OCI-LY7 (cell line): ENCODE results near the gene PDLIM3. TPM values are rescaled to one million over a fixed set of nuclear protein-coding genes. Genes with fewer than 3 reads are reported as not detected.

Experiments
- BruUV-seq: library from RNA; stranded (reverse); fragments of 400-500 nt; replicated peaks from 2 replicates; lab custom pipeline; 2021; lab: Mats Ljungman, UMichigan
- CTCF ChIA-PET: fragments of 300-600 bp; sonication (Branson Sonifier 250); formaldehyde crosslinking; loops from one replicate; lab custom pipeline; 2022; ENCODE audit warnings: antibody characterized with exemption; ENCODE audit not compliant: unreplicated experiment; lab: Charles Lee
- POLR2A ChIA-PET: fragments of 300-600 bp; sonication (Branson Sonifier 250); formaldehyde crosslinking; loops from one replicate; lab custom pipeline; 2022; ENCODE audit warnings: antibody characterized with exemption; lab: Charles Lee
- DNase-seq: peaks from one replicate; pipeline ENCODE4 v3.0.0-alpha.2; 2015; ENCODE audit warnings: low spot score
- H2AFZ ChIP-seq: fragments of 200-600 bp; sonication (generic), shearing (Covaris generic); 2 replicates; pipeline ENCODE4 v1.6.1; 2014; ENCODE audit warnings: mild to moderate bottlenecking, antibody characterized with exemption, low read length, moderate library complexity
- H3K27ac ChIP-seq: fragments of 200-600 bp; sonication (generic); 2 replicates; pipeline ENCODE4 v1.5.1; 2014; ENCODE audit warnings: mixed run types, low read depth, mild to moderate bottlenecking, moderate library complexity, low read length, inconsistent platforms; ENCODE audit not compliant: poor library complexity, severe bottlenecking
- H3K36me3 ChIP-seq: fragments of 200-600 bp; sonication (generic); 2 replicates; pipeline ENCODE4 v1.6.1; 2014; ENCODE audit warnings: mild to moderate bottlenecking, antibody characterized with exemption, low read length, moderate library complexity, mixed read lengths; ENCODE audit not compliant: insufficient read depth
- H3K4me1 ChIP-seq: fragments of 200-600 bp; sonication (generic); 2 replicates; pipeline ENCODE4 v1.5.1; 2014; ENCODE audit warnings: mild to moderate bottlenecking, low read length; ENCODE audit not compliant: insufficient read depth, poor library complexity, severe bottlenecking
- H3K4me2 ChIP-seq: fragments of 200-600 bp; sonication (generic); 2 replicates; pipeline ENCODE4 v1.6.1; 2014; ENCODE audit warnings: mild to moderate bottlenecking, low read length
- H3K4me3 ChIP-seq: fragments of 200-600 bp; sonication (generic); 2 replicates; pipeline ENCODE4 v1.5.1; 2014; ENCODE audit warnings: mild to moderate bottlenecking, low read depth, low read length; ENCODE audit not compliant: poor library complexity, severe bottlenecking
- H3K79me2 ChIP-seq: fragments of 200-600 bp; sonication (generic); 2 replicates; pipeline ENCODE4 v1.6.1; 2016; ENCODE audit warnings: low read depth, mild to moderate bottlenecking, low read length, moderate library complexity, mixed read lengths; ENCODE audit not compliant: insufficient read depth
- H3K9me2 ChIP-seq: fragments of 200-600 bp; sonication (generic); 2 replicates; pipeline ENCODE4 v1.6.1; 2016; ENCODE audit warnings: mild to moderate bottlenecking, low read length, mixed read lengths; ENCODE audit not compliant: insufficient read depth
- H3K9me3 ChIP-seq: fragments of 200-600 bp; sonication (generic); 2 replicates; pipeline ENCODE4 v1.6.1; 2014; ENCODE audit warnings: mild to moderate bottlenecking, mixed run types, low read length, mixed read lengths
- H4K20me1 ChIP-seq: fragments of 200-600 bp; sonication (generic); 2 replicates; pipeline ENCODE4 v1.6.1; 2014; ENCODE audit warnings: mild to moderate bottlenecking, antibody characterized with exemption, low read length, moderate library complexity, mixed read lengths; ENCODE audit not compliant: insufficient read depth
- EZH2phosphoT487 ChIP-seq: fragments of 200-600 bp; sonication (generic); IDR thresholded peaks from 2 replicates; pipeline ENCODE4 v1.6.1; 2018; ENCODE audit warnings: low read depth, borderline replicate concordance, mild to moderate bottlenecking, mixed run types, antibody characterized with exemption, low read length, moderate library complexity, mixed read lengths
- intact Hi-C: fragments of 100-400 bp; cut with micrococcal nuclease; formaldehyde crosslinking; loops from one replicate; pipeline ENCODE4 v1.10.0; 2022; ENCODE audit not compliant: unreplicated experiment
- total RNA-seq, 2 experiments: library from RNA; depleted of rRNA in 1 of 2; stranded (reverse); fragments of >200 nt in 1 of 2; shearing (Covaris generic) in 1 of 2; gene quantifications; 2 replicates each; pipeline ENCODE4 v1.2.3, GENCODE V29; 2014 to 2022
- TF ChIP-seq, protein P1 (sequence below): fragments of 200-600 bp; sonication (generic); conservative IDR thresholded peaks from 2 replicates; pipeline ENCODE4 v1.5.1; 2014; ENCODE audit warnings: mild to moderate bottlenecking, antibody characterized with exemption, low read length, moderate library complexity, mixed read lengths

PDLIM3 gene
- total RNA-seq, 2 experiments from 2014 or later: 0.03 TPM; not detected in 1

DNA sequence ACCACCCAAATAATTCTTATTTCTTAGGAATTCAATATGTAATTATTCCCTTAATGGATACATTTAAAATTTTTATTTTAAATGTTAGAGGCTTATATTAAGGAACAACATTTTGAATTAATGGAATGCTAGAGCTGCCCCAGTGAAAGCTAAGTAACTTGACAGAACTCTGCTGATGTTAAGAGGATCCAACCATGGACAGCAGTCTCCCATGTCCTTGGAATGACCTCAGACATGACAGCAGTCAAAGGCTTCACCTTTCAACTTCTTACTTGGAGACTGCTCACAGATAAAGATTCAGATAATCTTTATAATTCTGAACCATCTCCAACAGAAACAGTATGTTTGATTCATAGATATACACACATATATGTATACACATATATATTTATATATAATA lies 17.2 kb downstream of the PDLIM3 start:
- intact Hi-C loops: no loop called here
- no peaks in the 10 kb centered on the region for H3K36me3 ChIP-seq
- H2AFZ ChIP-seq: no peak overlapping the region
- BruUV-seq: no TSS peak
- ChIA-PET POLR2A (interaction anchor here (0.6 to 4.2 kb wide), 5 partner anchors 10 to 73 kb away, joined by 3 to 23 read pairs (median 4); no protein-coding TSS in a partner anchor), CTCF (no interaction called here)
- H3K27ac ChIP-seq: no peak overlapping the region
- H4K20me1 ChIP-seq: no peaks in the 10 kb centered on the region
- no peaks in the 10 kb centered on the region for H3K9me3 ChIP-seq
- no peaks in the 10 kb centered on the region for H3K79me2 ChIP-seq
- no peak overlapping the region for H3K4me3 ChIP-seq
- no peak for DNase-seq
- TF ChIP-seq EZH2phosphoT487: no peak
- TF ChIP-seq, protein P1, sequence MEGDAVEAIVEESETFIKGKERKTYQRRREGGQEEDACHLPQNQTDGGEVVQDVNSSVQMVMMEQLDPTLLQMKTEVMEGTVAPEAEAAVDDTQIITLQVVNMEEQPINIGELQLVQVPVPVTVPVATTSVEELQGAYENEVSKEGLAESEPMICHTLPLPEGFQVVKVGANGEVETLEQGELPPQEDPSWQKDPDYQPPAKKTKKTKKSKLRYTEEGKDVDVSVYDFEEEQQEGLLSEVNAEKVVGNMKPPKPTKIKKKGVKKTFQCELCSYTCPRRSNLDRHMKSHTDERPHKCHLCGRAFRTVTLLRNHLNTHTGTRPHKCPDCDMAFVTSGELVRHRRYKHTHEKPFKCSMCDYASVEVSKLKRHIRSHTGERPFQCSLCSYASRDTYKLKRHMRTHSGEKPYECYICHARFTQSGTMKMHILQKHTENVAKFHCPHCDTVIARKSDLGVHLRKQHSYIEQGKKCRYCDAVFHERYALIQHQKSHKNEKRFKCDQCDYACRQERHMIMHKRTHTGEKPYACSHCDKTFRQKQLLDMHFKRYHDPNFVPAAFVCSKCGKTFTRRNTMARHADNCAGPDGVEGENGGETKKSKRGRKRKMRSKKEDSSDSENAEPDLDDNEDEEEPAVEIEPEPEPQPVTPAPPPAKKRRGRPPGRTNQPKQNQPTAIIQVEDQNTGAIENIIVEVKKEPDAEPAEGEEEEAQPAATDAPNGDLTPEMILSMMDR: no peak
- no peaks in the 10 kb centered on the region for H3K4me1 ChIP-seq
- no peak overlapping the region for H3K4me2 ChIP-seq
- H3K9me2 ChIP-seq: no peaks in the 10 kb centered on the region

DNA sequence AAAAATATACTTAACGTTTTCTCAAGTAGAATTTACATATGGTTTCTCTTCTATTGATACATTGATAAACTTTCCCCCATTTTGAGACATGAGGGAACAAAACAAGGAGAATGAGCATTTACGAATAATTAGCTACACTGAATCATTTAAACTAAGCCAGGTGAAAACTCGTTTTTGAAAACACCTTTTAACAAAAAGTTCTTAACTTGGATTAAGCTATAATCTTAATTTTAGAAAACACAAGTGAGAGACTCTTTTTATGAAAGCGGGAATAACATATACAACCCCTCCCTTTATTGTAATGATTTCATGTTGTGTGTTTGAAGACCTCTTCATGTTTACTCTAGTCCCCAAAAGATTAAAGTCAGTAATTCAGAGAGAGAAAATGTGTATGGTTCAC lies 20.1 kb downstream of the PDLIM3 start:
- Histone ChIP-seq H3K4me1 (no peaks in the 10 kb centered on the region), H3K9me3 (no peaks in the 10 kb centered on the region), H3K4me3 (no peak overlapping the region), H3K4me2 (no peak overlapping the region), H3K79me2 (no peaks in the 10 kb centered on the region), H3K36me3 (no peaks in the 10 kb centered on the region), H3K27ac (no peak overlapping the region), H2AFZ (no peak overlapping the region), H4K20me1 (no peaks in the 10 kb centered on the region), H3K9me2 (no peaks in the 10 kb centered on the region)
- no peak for TF ChIP-seq EZH2phosphoT487
- TF ChIP-seq, protein P1: no peak
- no TSS peak for BruUV-seq
- ChIA-PET POLR2A (interaction anchor here (1.0 to 4.2 kb wide), 3 partner anchors 13 to 52 kb away, joined by 3 to 23 read pairs (median 3); no protein-coding TSS in a partner anchor), CTCF (no interaction called here)
- intact Hi-C loops: no loop called here
- no peak for DNase-seq

DNA sequence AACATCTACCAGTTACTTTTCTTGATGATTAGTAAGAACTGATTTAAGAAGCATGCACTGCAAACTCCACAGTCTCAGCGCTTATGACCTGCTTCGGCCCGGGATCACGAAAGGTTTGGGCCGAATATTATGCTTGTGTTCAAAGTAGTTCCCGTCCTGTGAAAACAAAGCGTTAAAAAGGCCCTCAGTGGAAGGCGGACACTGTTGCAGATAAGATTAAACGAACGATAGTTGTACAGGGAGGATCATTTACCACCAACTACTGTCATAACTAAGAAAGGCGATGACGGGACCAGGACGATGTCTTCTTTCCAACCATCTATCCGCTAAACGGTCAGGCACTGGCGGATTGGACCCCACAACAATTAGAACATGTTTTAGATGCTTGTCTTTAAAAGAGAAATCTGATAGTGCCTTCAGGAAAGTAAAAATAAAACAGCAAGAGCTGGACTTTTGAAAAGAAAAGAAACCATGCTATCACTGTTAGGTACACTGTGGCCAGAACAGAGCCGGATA lies 21.1 kb downstream of the PDLIM3 start:
- POLR2A ChIA-PET: interaction anchor here (0.9 to 1.6 kb wide), 5 partner anchors 13 to 53 kb away, joined by 3 to 5 read pairs (median 3); no protein-coding TSS in a partner anchor
- Histone ChIP-seq H3K4me3 (no peak overlapping the region), H3K36me3 (no peaks in the 10 kb centered on the region), H3K4me2 (no peak overlapping the region), H3K79me2 (no peaks in the 10 kb centered on the region), H3K9me2 (no peaks in the 10 kb centered on the region), H3K4me1 (no peaks in the 10 kb centered on the region), H4K20me1 (no peaks in the 10 kb centered on the region), H3K9me3 (no peaks in the 10 kb centered on the region), H2AFZ (no peak overlapping the region), H3K27ac (no peak overlapping the region)
- TF ChIP-seq, protein P1: no peak
- no peak for TF ChIP-seq EZH2phosphoT487
- BruUV-seq: no TSS peak
- CTCF ChIA-PET: interaction anchor here (0.5 to 0.6 kb wide), 2 partner anchors 472 to 928 kb away, joined by 5 to 10 read pairs; no protein-coding TSS in a partner anchor
- no peak for DNase-seq
- intact Hi-C loops: no loop called here
